T47D (cell line): ENCODE measurements around the gene ARID4B.
"Not testable (repeated sequence)": the region's sequence is repeated elsewhere in the genome, so short reads cannot be mapped to it uniquely, and the experiment has no call there.

Source experiments
- DNase-seq, 2 experiments: peaks; one replicate each; pipeline versions ENCODE4 v3.0.0 to v3.0.0-alpha.2; 2011 to 2012; ENCODE audit warnings: low read depth in 1 of 2, low spot score in 1 of 2
- JUND ChIP-seq: IDR thresholded peaks from 2 replicates; pipeline ENCODE4 v1.6.1; 2012; ENCODE audit warnings: low read depth
- in situ Hi-C: cut with HindIII; loops from 2 replicates; pipeline ENCODE4 v1.10.0; 2016; ENCODE audit warnings: low sequenced_read_pairs, low pct_unique_long_range_greater_than_20kb

ARID4B gene

DNA sequence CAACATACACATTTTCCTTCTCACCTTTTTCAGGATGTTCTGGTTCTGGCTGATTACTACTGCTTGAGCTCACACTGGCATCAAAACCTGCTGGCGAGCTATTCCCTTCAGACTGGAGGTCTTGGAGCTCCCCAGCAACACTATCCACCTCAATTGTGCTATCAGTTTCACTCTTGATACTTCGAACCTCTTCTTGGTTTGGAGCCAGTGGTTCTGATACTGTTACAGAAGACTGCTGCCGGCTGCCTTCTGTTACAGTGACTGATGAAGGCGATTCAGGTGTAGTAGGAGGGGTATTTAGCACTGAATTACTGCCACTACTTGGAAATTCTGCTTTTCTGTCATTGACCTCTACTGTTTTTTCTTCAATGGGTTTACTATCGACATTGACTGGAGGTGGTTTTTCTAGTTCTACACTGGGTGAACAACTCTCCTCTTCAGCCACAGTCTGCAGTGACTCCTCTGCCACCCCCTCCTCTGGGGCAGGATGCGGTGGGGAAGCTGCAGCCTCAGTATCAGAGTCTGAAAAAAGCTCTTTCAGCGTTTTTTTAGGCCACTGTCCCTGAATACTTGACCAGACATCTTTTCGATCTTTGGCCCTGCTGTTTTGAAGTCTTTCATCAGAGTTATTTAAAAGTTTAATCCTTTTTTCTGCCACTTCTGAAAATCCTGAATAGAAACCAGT lies 146.3 kb downstream of the ARID4B start:
- DNase-seq = no peak
- no peak for TF ChIP-seq JUND
- in situ Hi-C loops = no loop called here

DNA sequence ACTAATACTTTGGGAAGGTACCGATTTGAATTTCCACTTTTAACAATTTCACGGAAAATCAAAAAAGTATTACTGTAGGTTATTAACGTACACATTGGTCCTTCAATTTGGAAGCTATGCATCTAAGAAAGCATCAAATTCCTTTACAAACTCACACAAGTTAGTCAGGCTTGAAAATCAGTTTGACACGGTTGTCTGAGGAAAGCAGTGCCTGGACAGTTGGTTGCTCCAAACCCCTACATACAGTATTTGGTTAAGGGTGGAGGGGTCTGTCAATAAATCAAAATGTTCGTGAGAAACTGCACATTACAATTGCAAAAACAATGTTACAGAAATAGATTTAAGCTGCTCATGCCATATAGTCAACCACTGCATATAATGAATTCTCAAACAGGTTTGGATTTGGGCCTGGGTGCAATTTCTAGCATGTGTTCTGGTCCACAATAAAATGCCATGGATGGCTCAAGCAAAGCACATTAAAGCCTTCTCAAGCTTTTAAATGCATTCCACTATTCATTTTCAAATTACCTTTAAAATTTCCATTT lies 147.0 kb downstream of the ARID4B start:
- no peak for TF ChIP-seq JUND
- no peak for DNase-seq
- in situ Hi-C loops = no loop called here

DNA sequence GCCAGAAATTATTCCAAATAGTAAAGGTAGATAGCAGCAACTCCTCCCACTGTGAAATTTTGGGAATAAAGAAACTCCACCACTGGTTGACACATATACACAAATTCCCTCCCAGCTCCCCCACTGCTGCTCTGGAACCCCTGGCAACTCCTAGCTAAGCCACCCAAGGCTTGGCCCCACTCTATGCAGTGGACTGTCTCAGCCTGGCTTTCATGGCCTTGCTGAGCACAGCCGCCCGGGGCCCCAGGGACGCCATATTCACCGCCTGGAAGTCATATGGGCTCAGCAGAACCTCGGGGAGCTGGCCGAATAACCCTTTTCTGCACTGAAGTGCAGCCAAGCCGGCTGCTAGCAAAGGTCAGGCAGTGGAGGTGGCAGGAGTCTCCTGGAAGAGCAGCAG lies 151.5 kb downstream of the ARID4B start:
- in situ Hi-C loops = no loop called here
- no peak for TF ChIP-seq JUND
- no peak for DNase-seq

DNA sequence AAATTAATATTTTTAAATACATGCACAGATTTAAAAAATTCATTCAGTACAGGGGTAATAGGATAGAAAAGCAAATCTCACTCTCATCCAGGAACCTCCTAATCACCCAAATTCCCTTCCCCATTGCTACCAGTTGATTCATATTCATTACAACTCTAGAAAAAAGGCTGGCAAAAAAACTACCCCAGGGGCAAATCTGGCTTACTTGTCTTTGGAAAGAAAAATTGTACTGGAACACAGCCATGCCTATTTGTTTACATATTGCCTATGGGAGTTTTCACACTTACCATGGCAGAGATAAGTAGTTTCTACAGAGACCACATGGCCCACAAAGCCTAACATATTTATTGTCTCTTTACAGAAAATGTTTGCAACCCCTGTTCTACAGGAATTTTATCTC lies 158.0 kb downstream of the ARID4B start:
- in situ Hi-C loops = no loop called here
- peak in 1 of 2 experiments; percentile 35 for DNase-seq
- TF ChIP-seq JUND = no peak

DNA sequence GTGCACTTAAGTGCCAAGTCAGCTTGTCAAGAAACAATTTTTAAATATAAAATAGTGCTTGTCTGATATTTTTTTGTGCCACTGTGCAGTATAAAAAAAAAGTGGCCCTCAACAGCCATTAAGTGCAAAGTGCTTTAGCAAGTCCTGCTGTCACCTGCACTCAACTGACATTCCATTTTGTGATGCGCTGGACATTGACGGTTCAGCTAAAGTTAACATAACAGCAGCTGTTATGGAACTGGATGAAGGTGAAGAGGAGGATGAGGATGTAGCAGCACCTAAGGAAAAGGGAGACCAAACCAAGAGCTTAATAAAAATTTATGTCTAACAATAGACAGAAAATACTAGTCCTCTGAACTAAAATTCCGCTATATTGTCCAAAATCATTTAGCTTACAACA lies 159.6 kb downstream of the ARID4B start:
- TF ChIP-seq JUND = no peak
- no peak for DNase-seq
- in situ Hi-C loops = no loop called here

DNA sequence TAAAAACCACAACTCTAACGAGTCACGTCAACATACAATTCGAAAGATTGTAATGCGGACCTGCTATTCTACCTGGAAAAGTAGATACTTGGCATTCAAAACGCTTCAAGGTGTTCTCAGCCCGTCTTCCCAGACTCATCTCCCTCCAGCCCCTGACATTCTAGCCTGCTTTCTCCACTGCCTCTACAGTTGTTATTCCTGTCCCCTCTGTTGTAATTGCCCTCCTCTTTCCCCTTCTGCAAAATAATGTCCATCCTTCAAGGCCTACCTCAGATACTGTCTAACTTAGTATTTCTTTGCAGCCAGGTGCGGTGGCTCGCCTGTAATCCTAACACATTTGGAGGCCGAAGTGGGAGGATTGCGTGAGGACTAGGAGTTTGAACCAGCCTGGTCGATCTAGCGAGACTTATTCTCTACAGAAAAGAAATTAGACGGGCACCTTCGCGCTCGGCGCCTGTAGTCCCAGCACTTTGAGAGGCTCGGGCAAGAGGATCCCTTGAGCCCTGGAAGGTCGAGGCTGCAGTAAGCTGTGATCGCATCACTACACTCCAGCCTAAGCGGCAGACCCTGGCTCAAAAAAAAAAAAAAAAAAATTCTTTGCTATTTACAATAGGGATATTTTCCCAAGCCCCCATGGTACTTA lies 166.2 kb downstream of the ARID4B start:
- in situ Hi-C loops = no loop called here
- no peak for DNase-seq
- no peak for TF ChIP-seq JUND

DNA sequence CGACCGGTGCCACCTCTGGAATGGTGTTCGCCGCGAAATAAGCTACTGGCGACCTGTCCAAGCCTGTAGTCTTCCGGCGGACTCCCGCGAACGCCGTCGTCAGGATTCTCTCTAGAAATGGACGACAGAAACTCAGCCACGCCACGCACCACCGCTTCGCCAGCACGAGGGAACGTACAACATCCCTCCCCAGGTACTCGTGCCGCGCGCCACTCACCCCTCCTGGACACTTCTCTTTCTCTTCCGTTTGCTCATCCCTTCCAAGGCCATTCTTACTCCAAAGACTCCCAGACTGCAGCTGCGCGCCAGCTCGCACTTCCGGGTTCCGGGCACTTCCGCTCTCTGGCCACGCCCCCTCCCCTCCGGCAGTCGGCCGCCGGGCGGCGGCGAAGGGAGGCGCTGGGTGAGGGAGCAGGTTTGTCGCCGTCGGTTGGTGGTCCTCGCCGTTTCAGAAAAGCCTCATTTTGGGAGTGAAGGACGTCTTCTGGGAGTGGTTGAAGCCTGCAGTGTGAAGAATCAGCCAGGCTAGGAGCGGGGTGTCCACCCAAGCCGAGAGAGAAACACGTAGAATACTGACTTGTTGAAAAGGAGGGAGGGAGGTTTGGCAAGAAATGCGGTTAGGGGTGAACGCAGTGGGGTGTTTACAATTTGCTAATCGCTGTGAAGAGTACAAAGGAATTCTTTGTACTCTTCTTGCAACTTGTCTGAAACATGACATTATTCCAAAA lies 166.9 kb downstream of the ARID4B start, which contains the start of gene RBM34:
Gene RBM34 (minus strand): TSS at position 294 of the 728 bp plus-strand sequence. CDS start 24 bp downstream, at position 270.
- no peak for TF ChIP-seq JUND
- DNase-seq = peak; percentile 88 to 94
- in situ Hi-C loops = no loop called here

DNA sequence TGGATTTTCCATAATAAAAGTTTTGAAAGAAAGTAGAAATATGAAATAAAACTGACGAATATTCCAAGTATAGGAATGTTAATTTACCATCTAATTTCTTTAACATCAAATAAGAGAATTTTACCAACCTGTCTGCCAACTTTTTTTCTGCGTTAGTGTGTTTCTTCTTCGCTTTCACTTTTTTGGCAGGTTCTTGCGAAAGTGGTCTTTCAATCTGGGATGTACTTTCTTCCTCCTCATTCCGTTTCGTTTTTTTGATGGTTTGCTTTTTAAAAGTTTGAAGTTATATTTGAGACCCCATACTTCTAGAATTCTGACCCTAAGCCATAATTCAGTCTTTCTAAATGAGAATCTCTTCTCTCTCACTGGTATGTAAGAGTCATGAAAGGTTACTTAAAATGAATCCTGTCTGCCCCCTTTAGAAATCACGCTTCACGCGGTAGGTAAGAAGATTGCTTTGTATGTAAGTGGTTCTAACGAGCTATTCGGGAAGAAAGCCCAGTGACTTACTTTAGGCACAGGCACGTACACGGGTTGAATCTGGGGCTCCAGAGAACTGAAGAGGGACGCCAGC lies 167.5 kb downstream of the ARID4B start:
- no peak for DNase-seq
- no peak for TF ChIP-seq JUND
- in situ Hi-C loops = no loop called here

DNA sequence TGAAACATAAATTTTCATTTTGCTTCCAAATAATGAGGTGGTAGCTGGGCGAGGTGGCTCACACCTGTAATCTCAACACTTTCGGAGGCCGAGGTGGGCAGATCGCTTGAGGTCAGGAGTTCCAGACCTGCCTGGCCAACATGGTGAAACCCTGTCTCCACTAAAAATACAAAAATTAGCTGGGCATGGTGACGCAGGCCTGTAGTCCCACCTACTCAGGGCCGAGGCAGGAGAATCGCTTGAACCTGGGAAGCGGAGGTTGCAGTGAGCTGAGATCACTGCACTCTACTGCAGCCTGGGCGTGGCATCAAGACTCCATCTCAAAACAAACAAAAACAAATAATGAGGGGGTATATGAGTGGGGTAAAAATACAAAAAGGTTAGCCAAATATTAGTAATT lies 168.0 kb downstream of the ARID4B start:
- in situ Hi-C loops, DNase-seq: not testable (repeated sequence)

DNA sequence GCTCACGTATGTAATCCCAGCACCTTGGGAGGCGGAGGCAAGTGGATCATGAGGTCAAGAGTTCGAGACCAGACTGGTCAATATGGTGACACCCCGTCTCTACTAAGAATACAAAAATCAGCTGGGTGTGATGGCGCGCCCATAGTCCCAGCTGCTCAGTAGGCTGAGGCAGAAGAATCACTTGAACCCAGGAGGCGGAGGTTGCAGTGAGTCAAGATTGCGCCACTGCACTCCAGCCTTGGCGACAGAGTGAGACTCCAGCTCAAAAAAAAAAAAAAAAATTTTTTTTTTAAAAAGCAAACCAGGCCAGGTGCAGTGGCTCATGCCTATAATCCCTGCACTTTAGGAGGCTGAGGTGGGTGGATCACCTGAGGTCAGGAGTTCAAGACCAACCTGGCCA lies 168.7 kb downstream of the ARID4B start:
- in situ Hi-C loops, DNase-seq: not testable (repeated sequence)

DNA sequence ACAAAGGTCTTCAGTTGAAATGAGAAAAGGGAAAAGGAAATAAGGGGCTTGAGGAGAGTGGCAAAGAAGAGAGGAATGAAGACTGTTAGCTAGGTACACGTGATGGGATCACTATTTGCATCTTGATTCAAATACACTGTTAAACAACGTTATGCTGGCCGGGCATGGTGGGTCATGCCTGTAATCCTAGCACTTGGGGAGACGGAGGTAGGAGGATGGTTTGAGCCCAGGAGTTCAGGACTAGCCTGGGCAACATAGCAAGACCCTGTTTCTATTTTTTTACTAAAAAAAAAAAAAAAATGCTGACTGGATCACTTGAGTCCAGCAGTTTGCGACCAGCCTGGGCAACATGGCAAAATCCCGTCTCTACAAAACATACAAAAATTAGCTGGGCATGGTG lies 169.3 kb downstream of the ARID4B start:
- TF ChIP-seq JUND = no peak
- in situ Hi-C loops = no loop called here
- no peak for DNase-seq

DNA sequence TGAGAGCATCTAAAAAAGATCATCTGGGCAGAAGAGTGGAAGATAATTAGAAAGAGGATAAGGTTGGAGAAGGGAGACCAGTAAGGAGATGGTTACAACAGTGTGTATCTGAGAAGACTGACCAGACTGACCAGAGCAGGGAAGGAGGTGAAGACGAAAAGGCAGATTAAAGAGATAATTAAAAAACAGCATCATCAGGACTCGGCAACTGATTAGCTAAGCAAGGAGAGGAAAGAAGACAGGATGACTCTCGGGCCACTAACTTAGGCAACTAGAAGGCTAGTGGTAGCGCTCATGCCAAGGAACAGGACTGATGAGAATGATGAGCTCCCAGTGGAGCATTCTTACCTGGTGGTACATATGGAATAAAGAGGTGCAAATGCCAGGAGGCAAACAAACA lies 170.8 kb downstream of the ARID4B start:
- DNase-seq = no peak
- no peak for TF ChIP-seq JUND
- in situ Hi-C loops = no loop called here

DNA sequence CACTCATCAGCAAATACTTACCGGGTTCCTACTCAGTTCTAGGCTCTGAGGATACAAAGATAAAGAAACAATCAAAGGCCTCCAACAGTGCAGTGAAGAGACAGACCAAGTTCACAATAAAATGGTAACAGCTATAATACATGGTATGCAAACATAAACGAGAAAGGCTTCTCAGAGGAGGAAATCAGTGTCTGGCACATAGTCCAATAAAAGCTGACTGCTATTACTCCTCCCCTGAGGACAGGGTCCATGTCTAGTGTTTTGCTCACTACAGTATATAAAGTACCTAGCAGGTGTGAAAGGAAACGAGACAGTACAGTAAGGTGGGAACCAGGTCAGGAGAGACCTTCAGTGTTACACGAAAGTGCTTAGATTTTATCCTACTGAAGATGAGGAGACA lies 171.2 kb downstream of the ARID4B start:
- in situ Hi-C loops = no loop called here
- no peak for DNase-seq
- no peak for TF ChIP-seq JUND
